BJ (cell line): ENCODE data around the gene TNS4. TPM values are rescaled to one million over a fixed set of nuclear protein-coding genes. Genes with fewer than 3 reads are reported as not detected.

Source experiments
- CTCF ChIA-PET: fragments of 350-600 bp; formaldehyde crosslinking; extraction: SDS; loops from one replicate; lab custom pipeline; 2021; ENCODE audit warnings: antibody characterized with exemption, inconsistent platforms; lab: Yijun Ruan, JAX
- POLR2A ChIA-PET: fragments of 300-600 bp; sonication (Branson Sonifier 250); formaldehyde crosslinking; extraction: SDS; loops from one replicate; lab custom pipeline; 2021; ENCODE audit warnings: antibody characterized with exemption; lab: Charles Lee
- DNase-seq: peaks from one replicate; pipeline ENCODE4 v3.0.0-alpha.2; 2011; ENCODE audit warnings: low read depth
- H3K27me3 ChIP-seq: 2 replicates; pipeline ENCODE4 v1.6.0; 2011; ENCODE audit warnings: low read length; ENCODE audit not compliant: control insufficient read depth, insufficient read depth
- H3K36me3 ChIP-seq: 2 replicates; pipeline ENCODE4 v1.5.1; 2011; ENCODE audit warnings: low read length; ENCODE audit not compliant: control insufficient read depth, insufficient read depth
- H3K4me3 ChIP-seq: 2 replicates; pipeline ENCODE4 v1.5.1; 2011; ENCODE audit warnings: low read depth, mild to moderate bottlenecking, control low read depth, low read length
- polyA plus RNA-seq: library from polyadenylated mRNA; depleted of rRNA; stranded (reverse); fragments of >200 nt; gene quantifications from 2 replicates; pipeline ENCODE4 v1.2.3, GENCODE V29; 2011
- TF ChIP-seq, protein P1 (sequence below): IDR thresholded peaks from 2 replicates; pipeline ENCODE4 v1.5.1; 2011; ENCODE audit warnings: low read depth, mild to moderate bottlenecking, control low read depth, inconsistent platforms, low read length, moderate library complexity; ENCODE audit not compliant: insufficient read depth

TNS4 gene
- polyA plus RNA-seq, 1 experiment, result 0.40 TPM

DNA sequence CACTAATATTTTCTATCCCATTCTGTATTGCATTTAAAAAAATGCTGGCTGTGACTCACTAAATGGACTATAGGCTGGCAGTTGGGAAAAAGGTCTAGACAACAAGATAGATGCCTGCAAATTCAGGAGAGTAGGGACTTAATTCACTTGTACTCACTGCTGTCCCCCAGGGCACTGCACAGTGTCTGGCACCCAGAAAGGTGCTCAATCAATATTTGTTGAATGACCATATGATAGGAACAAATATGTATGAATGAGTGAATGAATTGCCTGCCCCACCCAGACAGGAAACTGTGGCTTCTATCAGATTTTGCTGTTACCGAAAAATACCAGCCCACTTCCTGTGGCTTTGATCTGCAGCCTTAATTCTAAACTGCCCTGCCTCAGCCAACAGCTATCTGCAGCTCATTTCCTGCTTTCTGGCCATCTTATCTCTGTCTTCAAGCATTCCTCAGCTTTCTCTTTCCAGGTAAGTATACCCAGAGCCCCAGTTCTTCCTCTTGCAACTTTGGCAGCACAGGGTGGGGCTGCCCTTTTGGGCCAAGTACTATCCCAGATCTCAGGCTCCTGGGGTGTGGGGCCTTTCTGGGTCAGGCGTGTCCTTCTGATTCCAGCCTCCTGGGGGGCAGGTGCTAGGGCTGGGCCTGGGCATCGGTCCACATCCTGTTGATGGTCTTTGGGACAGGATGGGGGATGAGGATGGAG is 15.3 kb upstream of the TNS4 start:
- DNase-seq, result no peak
- POLR2A ChIA-PET, result no interaction called here
- Histone ChIP-seq H3K4me3 (no peak overlapping the region), H3K36me3 (no peaks in the 10 kb centered on the region), H3K27me3 (no peaks in the 10 kb centered on the region)
- TF ChIP-seq, protein P1, sequence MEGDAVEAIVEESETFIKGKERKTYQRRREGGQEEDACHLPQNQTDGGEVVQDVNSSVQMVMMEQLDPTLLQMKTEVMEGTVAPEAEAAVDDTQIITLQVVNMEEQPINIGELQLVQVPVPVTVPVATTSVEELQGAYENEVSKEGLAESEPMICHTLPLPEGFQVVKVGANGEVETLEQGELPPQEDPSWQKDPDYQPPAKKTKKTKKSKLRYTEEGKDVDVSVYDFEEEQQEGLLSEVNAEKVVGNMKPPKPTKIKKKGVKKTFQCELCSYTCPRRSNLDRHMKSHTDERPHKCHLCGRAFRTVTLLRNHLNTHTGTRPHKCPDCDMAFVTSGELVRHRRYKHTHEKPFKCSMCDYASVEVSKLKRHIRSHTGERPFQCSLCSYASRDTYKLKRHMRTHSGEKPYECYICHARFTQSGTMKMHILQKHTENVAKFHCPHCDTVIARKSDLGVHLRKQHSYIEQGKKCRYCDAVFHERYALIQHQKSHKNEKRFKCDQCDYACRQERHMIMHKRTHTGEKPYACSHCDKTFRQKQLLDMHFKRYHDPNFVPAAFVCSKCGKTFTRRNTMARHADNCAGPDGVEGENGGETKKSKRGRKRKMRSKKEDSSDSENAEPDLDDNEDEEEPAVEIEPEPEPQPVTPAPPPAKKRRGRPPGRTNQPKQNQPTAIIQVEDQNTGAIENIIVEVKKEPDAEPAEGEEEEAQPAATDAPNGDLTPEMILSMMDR, result no peak
- CTCF ChIA-PET, result interaction anchor here (1.3 to 1.5 kb wide), 2 partner anchors 15 to 41 kb away, joined by 3 to 4 read pairs; partner anchors contain the start of gene TNS4

DNA sequence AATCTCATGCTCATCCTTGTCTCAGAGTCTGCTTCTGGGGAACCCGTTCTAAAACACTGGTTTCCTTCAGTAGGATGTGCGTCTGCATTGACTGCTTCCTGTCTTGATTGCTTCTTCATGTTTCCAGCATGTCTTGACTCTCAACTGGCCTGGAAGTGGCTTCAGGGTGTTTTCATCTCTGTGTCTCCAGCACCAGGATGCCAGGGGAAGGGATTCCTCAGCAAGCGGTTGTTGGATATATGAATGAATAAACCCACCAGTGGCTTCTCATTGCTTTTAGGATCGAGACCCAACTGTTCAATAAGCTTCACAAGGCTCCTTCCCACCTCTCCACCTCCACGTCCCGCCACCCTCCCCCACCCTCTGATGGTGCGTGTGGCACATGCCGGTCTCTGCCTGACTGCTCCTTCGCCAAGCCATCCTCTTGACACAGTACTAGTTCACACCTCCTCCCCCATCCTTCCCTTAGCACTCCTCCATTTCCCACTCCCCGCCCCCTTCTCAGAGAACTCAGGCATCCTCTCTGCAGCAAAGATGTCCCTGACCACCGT is 14.1 kb upstream of the TNS4 start:
- H3K36me3 ChIP-seq, result no peaks in the 10 kb centered on the region
- CTCF ChIA-PET, result no interaction called here
- TF ChIP-seq, protein P1, result no peak
- no peak overlapping the region for H3K4me3 ChIP-seq
- no peaks in the 10 kb centered on the region for H3K27me3 ChIP-seq
- no peak for DNase-seq
- POLR2A ChIA-PET, result no interaction called here

- ChIA-PET CTCF (no interaction called here), POLR2A (no interaction called here)
- no peak for DNase-seq
- TF ChIP-seq, protein P1, result no peak
- Histone ChIP-seq H3K36me3 (no peaks in the 10 kb centered on the region), H3K27me3 (no peaks in the 10 kb centered on the region), H3K4me3 (no peak overlapping the region)
Observed at GRCh38 chr17:40515011-40515410, 13.6 kb upstream of the TNS4 start.

DNA sequence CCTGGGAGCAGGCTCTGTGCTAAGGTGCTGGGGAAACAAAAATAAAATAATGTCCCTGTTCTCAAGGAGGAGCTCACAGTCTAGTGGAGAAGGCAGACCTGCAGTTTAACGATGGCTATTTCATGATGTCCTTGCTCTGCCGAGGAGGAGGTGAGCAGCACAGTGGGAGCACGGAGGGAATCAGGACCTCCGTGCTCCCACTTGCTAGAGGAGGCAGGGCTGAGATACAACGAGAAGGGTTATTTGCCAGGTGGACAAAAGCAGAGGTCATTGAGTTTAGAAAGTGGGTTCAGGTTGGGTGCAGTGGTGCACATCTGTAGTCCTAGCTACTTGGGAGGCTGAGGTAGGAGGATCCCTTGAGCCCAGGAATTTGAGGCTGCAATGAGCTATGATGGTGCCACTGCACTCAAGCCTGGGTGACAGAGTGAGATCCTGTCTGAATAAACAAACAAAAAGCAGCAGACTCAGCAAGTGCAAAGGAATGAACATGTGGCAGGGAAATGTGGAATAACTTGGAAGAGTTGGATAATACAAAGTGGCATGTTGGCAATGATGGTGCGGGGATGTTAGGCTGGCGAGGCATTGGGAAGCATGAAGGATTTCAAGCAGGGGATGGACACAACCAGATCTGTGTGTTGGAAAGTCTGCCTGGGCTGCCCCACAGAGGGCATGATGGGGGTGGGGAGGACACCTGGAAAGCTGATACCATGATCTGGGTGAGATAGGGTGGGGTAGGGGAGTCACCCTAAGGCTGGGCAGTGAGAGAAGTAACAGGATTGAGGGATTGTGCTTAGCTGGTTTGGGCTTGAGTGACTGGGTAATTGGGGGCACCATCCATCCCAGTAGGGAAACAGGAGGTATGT is 12.8 kb upstream of the TNS4 start:
- ChIA-PET POLR2A (interaction anchor here (0.8 kb wide), 1 partner anchor 28 kb away, joined by 3 read pairs; no protein-coding TSS in a partner anchor), CTCF (no interaction called here)
- no peaks in the 10 kb centered on the region for H3K36me3 ChIP-seq
- H3K4me3 ChIP-seq, result no peak overlapping the region
- TF ChIP-seq, protein P1, result no peak
- no peak for DNase-seq
- no peaks in the 10 kb centered on the region for H3K27me3 ChIP-seq
